ENCODE results near the gene GOLGA7B. TPM values are rescaled to one million over a fixed set of nuclear protein-coding genes. Genes with fewer than 3 reads are reported as not detected.

Gene GOLGA7B
- total and polyA plus RNA-seq, 9 of the 15 experiments (the other 6 are each of a cell fraction or from before 2014, with no cell fraction given) = 0.03 to 0.07 (median 0.04) TPM; not detected in 3

DNA sequence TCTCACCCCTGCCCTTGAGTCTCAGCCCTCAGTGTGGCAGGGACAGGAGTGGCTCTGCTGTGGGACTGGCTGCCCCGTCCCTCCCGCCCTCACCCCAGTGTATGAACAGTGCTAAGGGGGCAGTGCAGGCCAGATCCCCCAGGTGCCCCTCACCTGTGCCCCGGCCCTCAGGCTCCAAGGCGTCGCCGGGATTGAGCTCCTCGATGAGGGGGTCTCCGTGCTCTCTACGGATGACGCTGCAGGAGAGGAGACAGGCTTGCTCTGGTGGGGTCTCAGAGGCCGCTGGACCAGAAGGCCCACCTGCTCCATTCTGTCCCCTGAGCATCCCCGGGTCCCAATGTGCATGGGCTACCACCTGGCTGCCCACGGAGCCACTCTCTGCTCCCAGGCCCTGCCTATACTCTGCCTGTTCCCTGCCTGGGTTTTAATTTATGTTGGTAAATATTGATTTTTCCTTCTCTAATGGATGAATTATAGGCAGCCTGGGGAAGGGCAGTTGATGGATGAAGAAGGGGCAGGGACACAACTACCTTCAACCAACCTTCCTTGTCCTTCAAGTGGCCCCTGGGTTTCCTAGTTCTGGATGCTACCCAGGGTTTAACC, 47.2 kb downstream of the GOLGA7B start:
- POLR2A ChIA-PET = no interaction called here
- DNase-seq (ENCODE audit: extremely low read depth in 1 of 4, low spot score in 3 of 4) (no peak), ATAC-seq (no peak), FAIRE-seq (no peak)
- Histone ChIP-seq H3K9ac (ENCODE audit: insufficient read depth in 1 of 2, low read depth in 2 of 2, low read length in 2 of 2) (no peak overlapping the region), H3K9me3 (replicated peaks; ENCODE audit: control insufficient read depth, insufficient read depth, low read depth, low read length) (no peaks in the 10 kb centered on the region), H3K4me2 (ENCODE audit: insufficient read depth, low read length) (no peak overlapping the region), H3K9me1 (ENCODE audit: control insufficient read depth, insufficient read depth, low read length) (no peaks in the 10 kb centered on the region), H2AFZ (ENCODE audit: low read depth, low read length) (no peak overlapping the region), H3K79me2 (ENCODE audit: control insufficient read depth, insufficient read depth, low read length) (no peaks in the 10 kb centered on the region), H3K36me3 (ENCODE audit: control insufficient read depth, insufficient read depth, low read length) (no peaks in the 10 kb centered on the region), H3K4me1 (replicated peaks in 1 of 2; ENCODE audit: control insufficient read depth in 2 of 2, insufficient read depth in 2 of 2, low read length in 2 of 2) (peaks cover 9 to 11% of the 10 kb centered on the region in 2 experiments; a peak in 4 of 5 replicates), H3K27ac (ENCODE audit: extremely low read depth, low read depth, low read length) (no peak overlapping the region), H4K20me1 (replicated peaks; ENCODE audit: control insufficient read depth, insufficient read depth, low read length) (no peaks in the 10 kb centered on the region), H3K27me3 (ENCODE audit: control insufficient read depth in 2 of 2, insufficient read depth in 2 of 2, low read length in 2 of 2) (peaks cover 4 to 13% of the 10 kb centered on the region in 2 experiments; a peak in 2 of 5 replicates), H3K4me3 (no peak overlapping the region)
- intact Hi-C loops (cut with micrococcal nuclease) = no loop called here
- 33% methylated on average over 9 of the region's 13 CpGs for WGBS (ENCODE audit: insufficient coverage, low coverage, missing lambda C conversion rate)
- in situ Hi-C loops (cut with MboI) = no loop called here
- no TSS peak for BruUV-seq (replicated peaks)
- CTCF ChIA-PET (ENCODE audit: low intra/inter-chr PET ratio) = no interaction called here
- TF ChIP-seq NONO (IDR thresholded peaks at IDR 0.05; ENCODE audit: low read depth in 2 of 2, low read length in 1 of 2) = no peak
- TF ChIP-seq, protein P1, sequence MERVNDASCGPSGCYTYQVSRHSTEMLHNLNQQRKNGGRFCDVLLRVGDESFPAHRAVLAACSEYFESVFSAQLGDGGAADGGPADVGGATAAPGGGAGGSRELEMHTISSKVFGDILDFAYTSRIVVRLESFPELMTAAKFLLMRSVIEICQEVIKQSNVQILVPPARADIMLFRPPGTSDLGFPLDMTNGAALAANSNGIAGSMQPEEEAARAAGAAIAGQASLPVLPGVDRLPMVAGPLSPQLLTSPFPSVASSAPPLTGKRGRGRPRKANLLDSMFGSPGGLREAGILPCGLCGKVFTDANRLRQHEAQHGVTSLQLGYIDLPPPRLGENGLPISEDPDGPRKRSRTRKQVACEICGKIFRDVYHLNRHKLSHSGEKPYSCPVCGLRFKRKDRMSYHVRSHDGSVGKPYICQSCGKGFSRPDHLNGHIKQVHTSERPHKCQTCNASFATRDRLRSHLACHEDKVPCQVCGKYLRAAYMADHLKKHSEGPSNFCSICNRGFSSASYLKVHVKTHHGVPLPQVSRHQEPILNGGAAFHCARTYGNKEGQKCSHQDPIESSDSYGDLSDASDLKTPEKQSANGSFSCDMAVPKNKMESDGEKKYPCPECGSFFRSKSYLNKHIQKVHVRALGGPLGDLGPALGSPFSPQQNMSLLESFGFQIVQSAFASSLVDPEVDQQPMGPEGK (CRISPR knock-in tag; IDR thresholded peaks at IDR 0.05; ENCODE audit: borderline replicate concordance) = no peak
- no peak for TF ChIP-seq HDAC3 (IDR thresholded peaks at IDR 0.05; ENCODE audit: borderline replicate concordance, partially characterized antibody)
- no peak for TF ChIP-seq ZNF764 (CRISPR knock-in tag; IDR thresholded peaks at IDR 0.05; ENCODE audit: low read depth)
- TF ChIP-seq HDAC2 (IDR thresholded peaks at IDR 0.05) = no peak
- TF ChIP-seq, protein P2, sequence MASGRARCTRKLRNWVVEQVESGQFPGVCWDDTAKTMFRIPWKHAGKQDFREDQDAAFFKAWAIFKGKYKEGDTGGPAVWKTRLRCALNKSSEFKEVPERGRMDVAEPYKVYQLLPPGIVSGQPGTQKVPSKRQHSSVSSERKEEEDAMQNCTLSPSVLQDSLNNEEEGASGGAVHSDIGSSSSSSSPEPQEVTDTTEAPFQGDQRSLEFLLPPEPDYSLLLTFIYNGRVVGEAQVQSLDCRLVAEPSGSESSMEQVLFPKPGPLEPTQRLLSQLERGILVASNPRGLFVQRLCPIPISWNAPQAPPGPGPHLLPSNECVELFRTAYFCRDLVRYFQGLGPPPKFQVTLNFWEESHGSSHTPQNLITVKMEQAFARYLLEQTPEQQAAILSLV (tag; IDR thresholded peaks at IDR 0.05) = no peak
- TF ChIP-seq, protein P3, sequence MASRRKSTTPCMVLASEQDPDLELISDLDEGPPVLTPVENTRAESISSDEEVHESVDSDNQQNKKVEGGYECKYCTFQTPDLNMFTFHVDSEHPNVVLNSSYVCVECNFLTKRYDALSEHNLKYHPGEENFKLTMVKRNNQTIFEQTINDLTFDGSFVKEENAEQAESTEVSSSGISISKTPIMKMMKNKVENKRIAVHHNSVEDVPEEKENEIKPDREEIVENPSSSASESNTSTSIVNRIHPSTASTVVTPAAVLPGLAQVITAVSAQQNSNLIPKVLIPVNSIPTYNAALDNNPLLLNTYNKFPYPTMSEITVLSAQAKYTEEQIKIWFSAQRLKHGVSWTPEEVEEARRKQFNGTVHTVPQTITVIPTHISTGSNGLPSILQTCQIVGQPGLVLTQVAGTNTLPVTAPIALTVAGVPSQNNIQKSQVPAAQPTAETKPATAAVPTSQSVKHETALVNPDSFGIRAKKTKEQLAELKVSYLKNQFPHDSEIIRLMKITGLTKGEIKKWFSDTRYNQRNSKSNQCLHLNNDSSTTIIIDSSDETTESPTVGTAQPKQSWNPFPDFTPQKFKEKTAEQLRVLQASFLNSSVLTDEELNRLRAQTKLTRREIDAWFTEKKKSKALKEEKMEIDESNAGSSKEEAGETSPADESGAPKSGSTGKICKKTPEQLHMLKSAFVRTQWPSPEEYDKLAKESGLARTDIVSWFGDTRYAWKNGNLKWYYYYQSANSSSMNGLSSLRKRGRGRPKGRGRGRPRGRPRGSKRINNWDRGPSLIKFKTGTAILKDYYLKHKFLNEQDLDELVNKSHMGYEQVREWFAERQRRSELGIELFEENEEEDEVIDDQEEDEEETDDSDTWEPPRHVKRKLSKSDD (conservative IDR thresholded peaks at IDR 0.05; ENCODE audit: low read length) = no peak
- TF ChIP-seq, protein P4, sequence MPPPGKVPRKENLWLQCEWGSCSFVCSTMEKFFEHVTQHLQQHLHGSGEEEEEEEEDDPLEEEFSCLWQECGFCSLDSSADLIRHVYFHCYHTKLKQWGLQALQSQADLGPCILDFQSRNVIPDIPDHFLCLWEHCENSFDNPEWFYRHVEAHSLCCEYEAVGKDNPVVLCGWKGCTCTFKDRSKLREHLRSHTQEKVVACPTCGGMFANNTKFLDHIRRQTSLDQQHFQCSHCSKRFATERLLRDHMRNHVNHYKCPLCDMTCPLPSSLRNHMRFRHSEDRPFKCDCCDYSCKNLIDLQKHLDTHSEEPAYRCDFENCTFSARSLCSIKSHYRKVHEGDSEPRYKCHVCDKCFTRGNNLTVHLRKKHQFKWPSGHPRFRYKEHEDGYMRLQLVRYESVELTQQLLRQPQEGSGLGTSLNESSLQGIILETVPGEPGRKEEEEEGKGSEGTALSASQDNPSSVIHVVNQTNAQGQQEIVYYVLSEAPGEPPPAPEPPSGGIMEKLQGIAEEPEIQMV (tag; conservative IDR thresholded peaks at IDR 0.05; ENCODE audit: low read depth) = no peak
- TF ChIP-seq BCL6 (CRISPR knock-in tag; IDR thresholded peaks at IDR 0.05) = no peak
- TF ChIP-seq SMAD2 (IDR thresholded peaks at IDR 0.05; ENCODE audit: low read depth, low read length) = no peak
- no peak for TF ChIP-seq MTA1 (IDR thresholded peaks at IDR 0.05; ENCODE audit: borderline replicate concordance)
- TF ChIP-seq, protein P5, sequence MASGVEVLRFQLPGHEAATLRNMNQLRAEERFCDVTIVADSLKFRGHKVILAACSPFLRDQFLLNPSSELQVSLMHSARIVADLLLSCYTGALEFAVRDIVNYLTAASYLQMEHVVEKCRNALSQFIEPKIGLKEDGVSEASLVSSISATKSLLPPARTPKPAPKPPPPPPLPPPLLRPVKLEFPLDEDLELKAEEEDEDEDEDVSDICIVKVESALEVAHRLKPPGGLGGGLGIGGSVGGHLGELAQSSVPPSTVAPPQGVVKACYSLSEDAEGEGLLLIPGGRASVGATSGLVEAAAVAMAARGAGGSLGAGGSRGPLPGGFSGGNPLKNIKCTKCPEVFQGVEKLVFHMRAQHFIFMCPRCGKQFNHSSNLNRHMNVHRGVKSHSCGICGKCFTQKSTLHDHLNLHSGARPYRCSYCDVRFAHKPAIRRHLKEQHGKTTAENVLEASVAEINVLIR (CRISPR knock-in tag; IDR thresholded peaks at IDR 0.05) = no peak
- no peak for TF ChIP-seq MYBL2 (IDR thresholded peaks at IDR 0.05; ENCODE audit: low read depth)
- TF ChIP-seq MYBL2 (CRISPR knock-in tag; IDR thresholded peaks at IDR 0.05; ENCODE audit: borderline replicate concordance) = no peak

Measured in K562 (cell line).